ENCODE data around the gene CKAP5.
"Not testable (repeated sequence)": the region's sequence is repeated elsewhere in the genome, so short reads cannot be mapped to it uniquely, and the experiment has no call there.

The CKAP5 gene

GRCh38 chr11:46710821-46711269 is 135.2 kb downstream of the CKAP5 start:
- TF ChIP-seq CTCF (IDR thresholded peaks at IDR 0.05): no peak
- Histone ChIP-seq H3K4me1 (no peaks in the 10 kb centered on the region), H3K27ac (peak overlapping the region; percentile 29), H3K27me3 (ENCODE audit: control insufficient read depth, insufficient read depth, low read length) (no peaks in the 10 kb centered on the region), H3K9ac (no peak overlapping the region), H3K79me2 (no peaks in the 10 kb centered on the region), H2AFZ (no peak overlapping the region), H3K4me3 (ENCODE audit: low read depth, low read length) (no peak overlapping the region), H3K9me3 (ENCODE audit: control insufficient read depth, low read length) (no peaks in the 10 kb centered on the region), H3K4me2 (ENCODE audit: low read length) (no peak overlapping the region), H3K36me3 (ENCODE audit: control insufficient read depth, insufficient read depth, low read length) (no peaks in the 10 kb centered on the region)

- not testable (repeated sequence) for H3K4me3 ChIP-seq (ENCODE audit: low read depth, low read length); H3K27me3 ChIP-seq (ENCODE audit: control insufficient read depth, insufficient read depth, low read length); H3K4me2 ChIP-seq (ENCODE audit: low read length); H3K27ac ChIP-seq; H3K36me3 ChIP-seq (ENCODE audit: control insufficient read depth, insufficient read depth, low read length); H3K9me3 ChIP-seq (ENCODE audit: control insufficient read depth, low read length); H3K79me2 ChIP-seq; H3K4me1 ChIP-seq; H2AFZ ChIP-seq; H3K9ac ChIP-seq
These were observed 136.7 kb downstream of the CKAP5 start for GRCh38 chr11:46709351-46709750.

GRCh38 chr11:46706886-46707285 is 139.2 kb downstream of the CKAP5 start:
- Histone ChIP-seq H3K9ac (no peak overlapping the region), H3K27ac (no peak overlapping the region), H3K36me3 (ENCODE audit: control insufficient read depth, insufficient read depth, low read length) (no peaks in the 10 kb centered on the region), H3K4me1 (no peaks in the 10 kb centered on the region), H3K4me2 (ENCODE audit: low read length) (no peak overlapping the region), H3K4me3 (ENCODE audit: low read depth, low read length) (no peak overlapping the region), H3K9me3 (ENCODE audit: control insufficient read depth, low read length) (no peaks in the 10 kb centered on the region), H2AFZ (no peak overlapping the region), H3K79me2 (no peaks in the 10 kb centered on the region), H3K27me3 (ENCODE audit: control insufficient read depth, insufficient read depth, low read length) (no peaks in the 10 kb centered on the region)
- TF ChIP-seq CTCF (IDR thresholded peaks at IDR 0.05): no peak

- Histone ChIP-seq H3K27ac (no peak overlapping the region), H3K4me3 (ENCODE audit: low read depth, low read length) (no peak overlapping the region), H2AFZ (no peak overlapping the region), H3K9me3 (ENCODE audit: control insufficient read depth, low read length) (no peaks in the 10 kb centered on the region), H3K36me3 (ENCODE audit: control insufficient read depth, insufficient read depth, low read length) (no peaks in the 10 kb centered on the region), H3K27me3 (ENCODE audit: control insufficient read depth, insufficient read depth, low read length) (no peaks in the 10 kb centered on the region), H3K4me1 (no peaks in the 10 kb centered on the region), H3K9ac (no peak overlapping the region), H3K79me2 (peaks cover 6% of the 10 kb centered on the region), H3K4me2 (ENCODE audit: low read length) (no peak overlapping the region)
- TF ChIP-seq CTCF (IDR thresholded peaks at IDR 0.05): no peak
These were observed 140.9 kb downstream of the CKAP5 start for GRCh38 chr11:46705070-46705688.

- Histone ChIP-seq H3K27ac (peak overlapping the region; percentile 93), H3K9me3 (ENCODE audit: control insufficient read depth, low read length) (no peaks in the 10 kb centered on the region), H3K79me2 (peaks cover 6% of the 10 kb centered on the region), H3K9ac (peak overlapping the region; percentile 14), H3K4me1 (no peaks in the 10 kb centered on the region), H3K4me3 (ENCODE audit: low read depth, low read length) (peak overlapping the region; percentile 90), H3K36me3 (ENCODE audit: control insufficient read depth, insufficient read depth, low read length) (no peaks in the 10 kb centered on the region), H3K4me2 (ENCODE audit: low read length) (peak overlapping the region; percentile 83), H2AFZ (peak overlapping the region; percentile 86), H3K27me3 (ENCODE audit: control insufficient read depth, insufficient read depth, low read length) (no peaks in the 10 kb centered on the region)
- no peak for TF ChIP-seq CTCF (IDR thresholded peaks at IDR 0.05)
These were observed 144.9 kb downstream of the CKAP5 start for GRCh38 chr11:46701078-46701654.
